Uterus (tissue), 4 donors: ENCODE measurements around the gene SAMD14. TPM values are rescaled to one million over a fixed set of nuclear protein-coding genes. Genes with fewer than 3 reads are reported as not detected.

Experiments used
- DNase-seq, 2 donors: peaks; one replicate each; pipeline ENCODE4 v3.0.0-alpha.2; 2019 to 2020
- H3K27ac ChIP-seq, 2 donors: fragments of 200-600 bp; sonication (generic); 1 replicate in 1 of 2; 2 replicates in 1 of 2; pipeline ENCODE4 v1.5.1; 2016 to 2018
- H3K27me3 ChIP-seq, 2 donors: fragments of 200-600 bp; sonication (generic); one replicate each; pipeline ENCODE4 v1.5.1; 2018 to 2019; ENCODE audit warnings: control low read depth in 1 of 2
- H3K36me3 ChIP-seq, 2 donors: fragments of 200-600 bp; sonication (generic); one replicate each; pipeline ENCODE4 v1.5.1; 2019; ENCODE audit warnings: control low read depth in 1 of 2
- H3K4me1 ChIP-seq, 2 donors: fragments of 200-600 bp; sonication (generic); one replicate each; pipeline ENCODE4 v1.5.1; 2018 to 2019; ENCODE audit warnings: control low read depth in 1 of 2
- H3K4me3 ChIP-seq, 2 donors: fragments of 200-600 bp; sonication (generic); 1 replicate in 1 of 2; 2 replicates in 1 of 2; pipeline ENCODE4 v1.5.1; 2018 to 2019; ENCODE audit warnings: mild to moderate bottlenecking in 1 of 2
- H3K9me3 ChIP-seq, 2 donors: fragments of 200-600 bp; sonication (generic); one replicate each; pipeline ENCODE4 v1.5.1; 2019; ENCODE audit warnings: control low read depth in 1 of 2
- CTCF ChIP-seq, 4 experiments: fragments of 200-600 bp in 2 of 4; fragments of 450-650 bp in 2 of 4; sonication (generic) in 2 of 4; IDR thresholded peaks; one replicate each; pipeline ENCODE4 v1.5.1; 2016 to 2019; ENCODE audit warnings: antibody characterized with exemption in 4 of 4, mild to moderate bottlenecking in 2 of 4, moderate library complexity in 1 of 4
- POLR2A ChIP-seq, 2 donors: fragments of 450-650 bp; IDR thresholded peaks; one replicate each; pipeline ENCODE4 v1.6.1; 2016; ENCODE audit warnings: antibody characterized with exemption in 2 of 2, mild to moderate bottlenecking in 1 of 2, moderate library complexity in 1 of 2
- intact Hi-C: fragments of 100-400 bp; cut with DNase I; formaldehyde crosslinking; loops from one replicate; pipeline ENCODE4 v1.15.1; 2023; ENCODE audit warnings: low total_unique reads
- total RNA-seq, 4 donors: library from RNA; depleted of rRNA in 3 of 4; stranded (reverse); fragments of >200 nt in 3 of 4; gene quantifications; one replicate each; pipeline versions ENCODE4 v1.1.0 to v1.2.4, GENCODE V29; 2014 to 2023
- donor health status: DM: yes; HTN: yes; CAD: no.

SAMD14 gene
- total RNA-seq, 4 donors from 2014 or later, result 2.3 to 11.3 (median 6.2) TPM; not detected in 1

GRCh38 chr17:50161023-50161910, 31.3 kb upstream of the SAMD14 start:
- Histone ChIP-seq H3K4me3 (peak overlapping the region; percentile 50), H3K9me3 (no peaks in the 10 kb centered on the region), H3K36me3 (no peaks in the 10 kb centered on the region), H3K27ac (peak overlapping the region; percentile 83 to 90), H3K4me1 (no peaks in the 10 kb centered on the region), H3K27me3 (no peaks in the 10 kb centered on the region)
- intact Hi-C loops, result no loop called here
- TF ChIP-seq CTCF (IDR thresholded peaks at IDR 0.05) (peak; percentile 93 to 99 (median 96)), POLR2A (IDR thresholded peaks at IDR 0.05) (peak; percentile 65 to 74)
- peak; percentile 91 to 96 for DNase-seq

GRCh38 chr17:50157891-50158290, 27.9 kb upstream of the SAMD14 start:
- H3K27ac ChIP-seq, result no peak overlapping the region
- DNase-seq, result no peak
- H3K4me1 ChIP-seq, result peaks cover 0 to 6% of the 10 kb centered on the region in 2 donors
- intact Hi-C loops, result no loop called here
- no peak for TF ChIP-seq CTCF (IDR thresholded peaks at IDR 0.05)
- no peak for TF ChIP-seq POLR2A (IDR thresholded peaks at IDR 0.05)
- no peaks in the 10 kb centered on the region for H3K27me3 ChIP-seq
- H3K4me3 ChIP-seq, result no peak overlapping the region
- no peaks in the 10 kb centered on the region for H3K9me3 ChIP-seq
- no peaks in the 10 kb centered on the region for H3K36me3 ChIP-seq

GRCh38 chr17:50155115-50155819, 25.3 kb upstream of the SAMD14 start:
- no peaks in the 10 kb centered on the region for H3K27me3 ChIP-seq
- H3K36me3 ChIP-seq, result no peaks in the 10 kb centered on the region
- H3K4me3 ChIP-seq, result no peak overlapping the region
- TF ChIP-seq CTCF (IDR thresholded peaks at IDR 0.05), result peak in 1 of 4 experiments; percentile 4
- no peak for TF ChIP-seq POLR2A (IDR thresholded peaks at IDR 0.05)
- intact Hi-C loops, result no loop called here
- peak overlapping the region; percentile 93 to 94 for H3K27ac ChIP-seq
- H3K9me3 ChIP-seq, result no peaks in the 10 kb centered on the region
- H3K4me1 ChIP-seq, result peaks cover 0 to 6% of the 10 kb centered on the region in 2 donors
- peak in 1 of 2 donors; percentile 70 for DNase-seq

GRCh38 chr17:50154604-50155003, 24.6 kb upstream of the SAMD14 start:
- TF ChIP-seq CTCF (IDR thresholded peaks at IDR 0.05), result no peak
- no peak for TF ChIP-seq POLR2A (IDR thresholded peaks at IDR 0.05)
- no peaks in the 10 kb centered on the region for H3K36me3 ChIP-seq
- no peaks in the 10 kb centered on the region for H3K27me3 ChIP-seq
- H3K4me1 ChIP-seq, result peaks cover 0 to 6% of the 10 kb centered on the region in 2 donors
- no peak overlapping the region for H3K4me3 ChIP-seq
- H3K9me3 ChIP-seq, result no peaks in the 10 kb centered on the region
- DNase-seq, result no peak
- intact Hi-C loops, result no loop called here
- peak overlapping the region; percentile 93 to 94 for H3K27ac ChIP-seq
